Hepatocyte (in vitro differentiated cells): ENCODE results near the gene SUPT3H. TPM values are rescaled to one million over a fixed set of nuclear protein-coding genes. Genes with fewer than 3 reads are reported as not detected.

Source experiments
- DNase-seq: peaks from one replicate; pipeline ENCODE4 v3.0.0-alpha.2; 2016; ENCODE audit warnings: low spot score
- H2AFZ ChIP-seq: fragments of 200-600 bp; sonication (generic); 2 replicates; pipeline ENCODE4 v1.6.0; 2016; ENCODE audit warnings: antibody characterized with exemption, mild to moderate bottlenecking
- H3K27ac ChIP-seq: fragments of 200-600 bp; sonication (generic); 2 replicates; pipeline ENCODE4 v1.5.1; 2016; ENCODE audit warnings: mild to moderate bottlenecking
- H3K27me3 ChIP-seq: fragments of 200-600 bp; sonication (generic); 2 replicates; pipeline ENCODE4 v1.6.1; 2016
- H3K36me3 ChIP-seq: fragments of 200-600 bp; sonication (generic); replicated peaks from 2 replicates; pipeline ENCODE4 v1.5.1; 2016; ENCODE audit warnings: low read depth; ENCODE audit not compliant: insufficient read depth
- H3K4me1 ChIP-seq: fragments of 200-600 bp; sonication (generic); 2 replicates; pipeline ENCODE4 v1.5.1; 2016; ENCODE audit warnings: mild to moderate bottlenecking, moderate library complexity; ENCODE audit not compliant: insufficient read depth
- H3K4me2 ChIP-seq: fragments of 200-600 bp; sonication (generic); 2 replicates; pipeline ENCODE4 v1.6.0; 2016
- H3K4me3 ChIP-seq: fragments of 200-600 bp; sonication (generic); 2 replicates; pipeline ENCODE4 v1.5.1; 2016; ENCODE audit warnings: mild to moderate bottlenecking
- H3K79me2 ChIP-seq: fragments of 200-600 bp; sonication (generic); 2 replicates; pipeline ENCODE4 v1.6.0; 2017; ENCODE audit warnings: mild to moderate bottlenecking
- H3K9me2 ChIP-seq: fragments of 200-600 bp; sonication (generic); replicated peaks from 2 replicates; pipeline ENCODE4 v1.6.0; 2017; ENCODE audit warnings: mild to moderate bottlenecking; ENCODE audit not compliant: insufficient read depth
- H3K9me3 ChIP-seq: fragments of 200-600 bp; sonication (generic); 2 replicates; pipeline ENCODE4 v1.5.1; 2016; ENCODE audit warnings: low read depth, mild to moderate bottlenecking
- H4K20me1 ChIP-seq: fragments of 200-600 bp; sonication (generic); 2 replicates; pipeline ENCODE4 v1.6.0; 2016; ENCODE audit warnings: mild to moderate bottlenecking; ENCODE audit not compliant: insufficient read depth, poor library complexity, severe bottlenecking
- CTCF ChIP-seq: fragments of 200-600 bp; sonication (generic); IDR thresholded peaks from 2 replicates; pipeline ENCODE4 v1.5.1; 2016; ENCODE audit warnings: antibody characterized with exemption, mild to moderate bottlenecking; ENCODE audit not compliant: poor library complexity
- EZH2 ChIP-seq: fragments of 200-600 bp; sonication (generic); IDR thresholded peaks from 2 replicates; pipeline ENCODE4 v1.6.1; 2016; ENCODE audit warnings: antibody characterized with exemption, mild to moderate bottlenecking, borderline replicate concordance
- EZH2phosphoT487 ChIP-seq: fragments of 200-600 bp; sonication (generic); IDR thresholded peaks from one replicate; pipeline ENCODE4 v1.6.1; 2018; ENCODE audit warnings: antibody characterized with exemption, mild to moderate bottlenecking, low read depth, moderate library complexity; ENCODE audit not compliant: unreplicated experiment, severe bottlenecking
- WGBS: methylation state at CpG from one replicate; pipeline ENCODE4 v1.1.6; 2016; ENCODE audit warnings: low lambda C conversion rate; ENCODE audit errors: missing lambda C conversion rate; 5-methylcytosine and 5-hydroxymethylcytosine counted together
- polyA plus RNA-seq: library from polyadenylated mRNA; unstranded; fragments of >200 nt; fragmentation: Nextera tagmentation; extraction: Ambion mirVana; gene quantifications from 2 replicates; pipeline ENCODE4 v1.2.1, GENCODE V29; 2016
- total RNA-seq: library from RNA; depleted of rRNA; stranded (reverse); fragments of >200 nt; gene quantifications from 2 replicates; pipeline ENCODE4 v1.2.3, GENCODE V29; 2014

SUPT3H gene
- total and polyA plus RNA-seq, 2 experiments from 2014 or later = 6.8 to 7.7 TPM

DNA sequence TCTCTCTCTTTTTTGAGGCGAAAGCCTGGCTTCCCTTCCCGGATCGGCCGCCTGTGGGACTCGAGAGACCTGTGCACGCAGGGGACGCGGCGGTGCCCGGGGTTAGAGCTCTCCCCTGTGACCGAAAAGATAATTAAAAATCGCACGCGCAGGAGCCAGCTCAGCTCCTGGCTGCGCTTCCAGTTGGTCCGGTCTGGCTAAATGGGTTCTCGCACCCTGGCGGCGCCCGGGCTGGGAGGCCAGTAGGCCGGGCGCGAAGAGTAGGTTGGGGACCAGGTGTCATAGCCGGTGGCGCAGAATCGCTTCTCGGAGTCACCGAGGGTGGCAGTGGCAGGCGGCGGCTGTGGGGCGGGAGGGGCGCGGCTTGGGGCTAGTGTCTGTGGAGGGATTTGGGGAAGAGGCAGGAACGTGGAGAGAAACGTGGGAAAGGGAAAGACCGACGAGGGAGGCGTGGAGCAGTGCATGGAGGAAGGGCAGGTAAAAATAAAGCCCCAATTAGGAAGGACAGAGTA is 41.9 kb upstream of the SUPT3H start:
- H3K9me3 ChIP-seq = no peaks in the 10 kb centered on the region
- H2AFZ ChIP-seq = peak overlapping the region; percentile 0
- peak overlapping the region; percentile 96 for H3K4me2 ChIP-seq
- no peak overlapping the region for H3K27ac ChIP-seq
- no peak overlapping the region for H3K4me3 ChIP-seq
- peaks cover 15% of the 10 kb centered on the region for H3K4me1 ChIP-seq
- TF ChIP-seq EZH2 (no peak), EZH2phosphoT487 (peak; percentile 34), CTCF (peak; percentile 56)
- H4K20me1 ChIP-seq = no peaks in the 10 kb centered on the region
- peaks cover 89% of the 10 kb centered on the region for H3K27me3 ChIP-seq
- no peaks in the 10 kb centered on the region for H3K79me2 ChIP-seq
- 2% methylated on average over 35 of the region's 38 CpGs for WGBS
- no peaks in the 10 kb centered on the region for H3K9me2 ChIP-seq
- H3K36me3 ChIP-seq = no peaks in the 10 kb centered on the region
- peak; percentile 77 for DNase-seq

DNA sequence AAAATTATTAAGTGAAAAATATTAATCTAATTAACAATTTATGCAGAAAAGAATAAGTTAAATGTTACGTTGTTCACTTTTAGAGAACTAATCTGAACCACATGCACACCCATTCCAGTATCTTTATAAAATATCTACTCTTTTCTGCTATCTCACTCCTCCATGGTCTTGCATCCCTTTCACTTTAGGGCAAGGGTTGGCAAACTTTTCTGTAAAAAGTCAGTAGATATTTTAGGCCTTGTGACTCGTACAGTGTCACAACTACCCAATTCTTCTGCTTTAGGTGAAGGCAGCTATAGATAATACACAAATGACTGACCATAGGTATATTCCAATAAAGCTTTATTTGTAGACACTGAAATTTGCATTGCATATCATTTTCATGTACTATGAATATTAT is 39.7 kb upstream of the SUPT3H start:
- 90% methylated on average over 2 of the region's 2 CpGs for WGBS
- H3K27me3 ChIP-seq = peaks cover 70% of the 10 kb centered on the region

GRCh38 chr6:45416700-45417099 is 39.0 kb upstream of the SUPT3H start:
- no peak for DNase-seq
- no peak overlapping the region for H3K27ac ChIP-seq
- no peaks in the 10 kb centered on the region for H4K20me1 ChIP-seq
- H3K4me2 ChIP-seq = no peak overlapping the region
- TF ChIP-seq CTCF (no peak), EZH2phosphoT487 (no peak), EZH2 (no peak)
- H3K36me3 ChIP-seq = no peaks in the 10 kb centered on the region
- H3K9me2 ChIP-seq = no peaks in the 10 kb centered on the region
- H3K79me2 ChIP-seq = no peaks in the 10 kb centered on the region
- no peak overlapping the region for H2AFZ ChIP-seq
- peaks cover 67% of the 10 kb centered on the region for H3K27me3 ChIP-seq
- H3K4me3 ChIP-seq = no peak overlapping the region
- WGBS = 63% methylated on average over 2 of the region's 2 CpGs
- H3K4me1 ChIP-seq = peaks cover 15% of the 10 kb centered on the region
- no peaks in the 10 kb centered on the region for H3K9me3 ChIP-seq

More for the DNA sequence above, 39.7 kb upstream of the SUPT3H start:
- Histone ChIP-seq H3K9me2 (no peaks in the 10 kb centered on the region), H2AFZ (no peak overlapping the region), H3K36me3 (no peaks in the 10 kb centered on the region), H3K4me3 (no peak overlapping the region), H3K79me2 (no peaks in the 10 kb centered on the region), H3K4me2 (no peak overlapping the region), H3K27ac (no peak overlapping the region), H3K4me1 (peaks cover 15% of the 10 kb centered on the region), H4K20me1 (no peaks in the 10 kb centered on the region), H3K9me3 (no peaks in the 10 kb centered on the region)
- TF ChIP-seq CTCF = no peak
- no peak for TF ChIP-seq EZH2
- no peak for TF ChIP-seq EZH2phosphoT487
- no peak for DNase-seq
